GM18511 (cell line): ENCODE data around the gene FNIP2.
A peak's percentile ranks its signal among the peaks of the same experiment; 100 is the strongest.
"Not testable (repeated sequence)": the region's sequence is repeated elsewhere in the genome, so short reads cannot be mapped to it uniquely, and the experiment has no call there.

Source experiments
- ATAC-seq: cut with Tn5 transposase; IDR thresholded peaks from one replicate; pipeline ENCODE4 v1.9.1; 2021; ENCODE audit warnings: mild to moderate bottlenecking, moderate library complexity; ENCODE audit not compliant: unreplicated experiment

FNIP2 gene

DNA sequence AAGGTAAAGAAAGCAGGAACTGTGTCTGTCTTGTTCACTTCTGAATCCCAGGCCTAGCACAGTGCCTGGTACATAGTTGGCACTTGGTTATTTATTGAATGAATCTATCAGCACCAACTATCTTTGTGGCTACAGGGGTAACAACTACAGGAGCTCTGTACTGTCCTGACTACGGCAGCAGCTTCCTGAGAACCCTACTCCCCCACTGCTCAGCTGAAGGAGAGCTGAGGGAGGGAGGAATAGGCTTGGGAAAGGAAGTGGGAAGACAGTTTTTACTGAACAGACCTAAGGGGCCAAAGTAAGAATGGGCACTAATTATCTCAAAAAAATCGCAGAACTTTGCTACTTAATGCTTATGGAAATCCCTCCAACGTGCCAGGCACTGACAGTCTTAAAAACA, 178.0 kb downstream of the FNIP2 start:
- no peak for ATAC-seq

DNA sequence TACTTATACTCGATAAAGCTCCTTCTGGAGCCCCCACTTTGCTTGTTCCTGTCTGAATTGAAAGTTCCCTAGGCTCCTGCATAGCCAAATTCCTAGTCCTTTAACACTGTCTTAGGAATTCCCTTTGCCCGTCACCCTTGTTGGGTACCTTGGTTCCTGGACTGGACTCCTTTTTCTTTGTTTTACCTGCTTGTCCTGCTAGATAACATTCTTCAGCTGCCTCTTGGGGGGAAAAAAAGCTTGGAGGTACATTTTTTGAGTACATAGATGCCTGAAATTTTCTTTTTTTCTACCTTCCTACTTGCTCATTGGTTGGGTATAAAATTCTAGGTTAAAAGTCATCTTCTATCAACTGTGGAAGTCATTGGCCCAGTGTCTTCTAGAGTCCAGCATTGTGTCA, 179.2 kb downstream of the FNIP2 start:
- no peak for ATAC-seq

DNA sequence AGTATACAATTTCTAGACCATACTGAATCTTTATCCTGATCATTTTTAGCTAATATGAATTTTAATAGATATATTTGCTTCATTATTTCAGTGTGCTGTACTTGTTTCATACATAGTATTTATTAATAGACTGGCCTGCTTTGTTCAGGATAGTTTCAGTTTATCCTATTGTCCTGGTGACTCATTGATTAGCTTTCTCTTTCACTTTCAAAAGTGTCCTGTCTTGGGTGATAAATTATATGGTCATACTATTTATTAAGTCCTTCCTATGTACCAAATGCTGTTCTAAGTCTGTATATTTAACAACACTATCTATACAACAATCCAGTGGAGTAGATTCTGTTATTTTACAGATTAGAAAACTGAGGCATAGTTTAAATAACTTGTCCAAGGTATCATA, 180.3 kb downstream of the FNIP2 start:
- peak; percentile 78 for ATAC-seq

DNA sequence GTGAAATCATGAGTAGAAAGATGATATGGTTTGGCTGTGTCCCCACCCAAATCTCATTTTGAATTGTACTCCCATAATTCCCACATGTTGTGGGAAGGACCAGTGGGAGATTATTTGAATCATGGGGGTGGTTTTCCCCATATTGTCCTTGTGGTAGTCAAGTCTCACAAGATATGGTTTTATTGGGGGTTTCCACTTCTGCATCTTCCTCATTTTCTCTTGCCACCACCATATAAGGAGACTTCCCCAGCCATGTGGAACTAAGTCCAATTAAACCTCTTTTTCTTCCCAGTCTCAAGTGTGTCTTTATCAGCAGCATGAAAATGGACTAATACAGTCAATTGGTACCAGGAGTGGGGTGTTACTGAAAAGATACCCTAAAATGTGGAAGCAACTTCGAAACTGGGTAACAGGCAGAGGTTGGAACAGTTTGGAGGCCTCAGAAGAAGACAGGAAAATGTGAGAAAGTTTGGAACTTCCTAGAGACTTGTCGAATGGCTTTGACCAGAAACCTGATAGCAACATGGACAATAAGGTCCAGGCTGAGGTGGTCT, 183.5 kb downstream of the FNIP2 start:
- not testable (repeated sequence) for ATAC-seq

DNA sequence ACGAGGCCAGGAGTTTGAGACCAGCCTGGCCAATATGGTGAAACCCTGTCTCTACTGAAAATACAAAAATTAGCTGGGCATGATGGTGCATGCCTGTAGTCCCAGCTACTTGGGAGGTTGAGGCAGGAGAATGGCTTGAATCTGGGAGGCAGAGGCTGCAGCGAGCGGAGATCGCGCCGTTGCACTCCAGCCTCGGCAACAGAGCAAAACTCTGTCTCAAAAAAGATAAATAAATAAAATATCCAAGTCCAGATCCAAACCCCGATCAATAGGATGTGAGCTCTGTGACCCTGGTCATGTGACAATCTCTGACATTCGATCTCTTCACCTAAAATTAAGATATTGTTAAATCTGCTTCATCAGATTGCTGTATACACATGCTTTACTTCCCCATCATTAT, 187.5 kb downstream of the FNIP2 start:
- ATAC-seq = not testable (repeated sequence)

DNA sequence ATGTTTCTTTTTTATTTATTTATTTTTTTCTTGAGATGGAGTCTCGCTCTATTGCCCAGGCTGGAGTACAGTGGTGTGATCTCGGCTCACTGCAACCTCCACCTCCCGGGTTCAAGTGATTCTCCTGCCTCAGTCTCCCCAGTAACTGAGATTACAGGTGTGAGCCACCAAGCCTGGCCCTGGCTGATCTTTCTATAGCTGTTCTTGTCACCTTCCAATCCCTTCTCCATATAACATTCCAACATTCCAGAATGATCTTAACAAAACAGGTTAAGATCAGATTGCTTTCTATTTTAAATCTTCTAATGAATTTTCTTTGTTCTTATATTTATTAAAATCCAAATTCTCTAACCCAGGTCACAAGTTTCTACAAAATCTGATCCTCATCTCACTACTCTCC, 188.1 kb downstream of the FNIP2 start:
- not testable (repeated sequence) for ATAC-seq
